ENCODE results near the gene SPEG.

SPEG gene

GRCh38 chr2:219538956-219539788 is 104.5 kb downstream of the SPEG start:
- no peak for TF ChIP-seq CTCF (conservative IDR thresholded peaks at IDR 0.05)
- no peak overlapping the region for H3K27ac ChIP-seq

- TF ChIP-seq CTCF (conservative IDR thresholded peaks at IDR 0.05), result no peak
Measured at GRCh38 chr2:219539926-219540678, 105.5 kb downstream of the SPEG start.

GRCh38 chr2:219540784-219541504 is 106.3 kb downstream of the SPEG start:
- no peak for TF ChIP-seq CTCF (conservative IDR thresholded peaks at IDR 0.05)

More at GRCh38 chr2:219539926-219540678, 105.5 kb downstream of the SPEG start:
- no peak overlapping the region for H3K27ac ChIP-seq

GRCh38 chr2:219541611-219542180 is 107.1 kb downstream of the SPEG start:
- TF ChIP-seq CTCF (conservative IDR thresholded peaks at IDR 0.05), result peak; percentile 97
- peak overlapping the region; percentile 92 for H3K27ac ChIP-seq

More at GRCh38 chr2:219540784-219541504, 106.3 kb downstream of the SPEG start:
- no peak overlapping the region for H3K27ac ChIP-seq

- 0 out of 2 replicates have a peak, but pooled peaks have one; percentile 9 for TF ChIP-seq CTCF (conservative IDR thresholded peaks at IDR 0.05)
- H3K27ac ChIP-seq, result peak overlapping the region; percentile 92
Measured at GRCh38 chr2:219542931-219543595, 108.4 kb downstream of the SPEG start.

GRCh38 chr2:219543596-219544358 is 109.1 kb downstream of the SPEG start, which contains the start of the genes CHPF and TMEM198:
CHPF (minus strand) TSS chr2:219543809; CDS start chr2:219543538, 271 bp downstream.
TMEM198 (plus strand) TSS chr2:219544028; CDS start chr2:219544728, 700 bp downstream.
- peak within 1 kb of the TSS; percentile 92 for H3K27ac ChIP-seq
- TF ChIP-seq CTCF (conservative IDR thresholded peaks at IDR 0.05), result no peak

All from VCaP (cell line).